Smooth muscle cell (in vitro differentiated cells): ENCODE results near the gene WDR46. TPM values are rescaled to one million over a fixed set of nuclear protein-coding genes. Genes with fewer than 3 reads are reported as not detected.

Experiments used
- DNase-seq: peaks from one replicate; lab custom pipeline; 2025; ENCODE audit not compliant: unreplicated experiment; lab: John Stamatoyannopoulos, UW
- H2AFZ ChIP-seq: fragments of 200-600 bp; sonication (generic); 2 replicates; pipeline ENCODE4 v1.6.0; 2016; ENCODE audit warnings: antibody characterized with exemption, low read depth, mild to moderate bottlenecking
- H3F3A ChIP-seq: fragments of 200-600 bp; sonication (generic); 2 replicates; pipeline ENCODE4 v1.6.0; 2017; ENCODE audit warnings: antibody characterized with exemption, low read depth
- H3K27ac ChIP-seq: fragments of 200-600 bp; sonication (generic); 2 replicates; pipeline ENCODE4 v1.5.1; 2016; ENCODE audit warnings: low read depth, mild to moderate bottlenecking
- H3K27me3 ChIP-seq: fragments of 200-600 bp; sonication (generic); 2 replicates; pipeline ENCODE4 v1.6.1; 2016; ENCODE audit warnings: low read depth, mild to moderate bottlenecking
- H3K36me3 ChIP-seq: fragments of 200-600 bp; sonication (generic); 2 replicates; pipeline ENCODE4 v1.5.1; 2016; ENCODE audit warnings: low read depth
- H3K4me1 ChIP-seq: fragments of 200-600 bp; sonication (generic); 2 replicates; pipeline ENCODE4 v1.5.1; 2016; ENCODE audit warnings: low read depth
- H3K4me2 ChIP-seq: fragments of 200-600 bp; sonication (generic); 2 replicates; pipeline ENCODE4 v1.6.0; 2016; ENCODE audit warnings: mild to moderate bottlenecking
- H3K4me3 ChIP-seq: fragments of 200-600 bp; sonication (generic); 2 replicates; pipeline ENCODE4 v1.5.1; 2016; ENCODE audit warnings: mild to moderate bottlenecking
- H3K79me2 ChIP-seq: fragments of 200-600 bp; sonication (generic); 2 replicates; pipeline ENCODE4 v1.6.0; 2016; ENCODE audit warnings: low read depth, mild to moderate bottlenecking
- H3K9ac ChIP-seq: fragments of 200-600 bp; sonication (generic); 2 replicates; pipeline ENCODE4 v1.6.0; 2016; ENCODE audit warnings: low read depth
- H3K9me3 ChIP-seq: fragments of 200-600 bp; sonication (generic); replicated peaks from 2 replicates; pipeline ENCODE4 v1.5.1; 2016; ENCODE audit warnings: low read depth
- H4K20me1 ChIP-seq: fragments of 200-600 bp; sonication (generic); 2 replicates; pipeline ENCODE4 v1.6.0; 2016; ENCODE audit warnings: low read depth
- WGBS: methylation state at CpG from one replicate; pipeline ENCODE4 v1.1.7; 2016; ENCODE audit warnings: low lambda C conversion rate; 5-methylcytosine and 5-hydroxymethylcytosine counted together
- polyA plus RNA-seq: library from polyadenylated mRNA; unstranded; fragments of >200 nt; fragmentation: Nextera tagmentation; extraction: Ambion mirVana; gene quantifications from 2 replicates; pipeline ENCODE4 v1.2.1, GENCODE V29; 2016
- total RNA-seq: library from RNA; depleted of rRNA; stranded (reverse); fragments of >200 nt; gene quantifications from 2 replicates; pipeline ENCODE4 v1.2.3, GENCODE V29; 2014
- TF ChIP-seq, protein P1 (sequence below): fragments of 200-600 bp; sonication (generic); IDR thresholded peaks from 2 replicates; pipeline ENCODE4 v1.5.1; 2017; ENCODE audit warnings: borderline replicate concordance, mild to moderate bottlenecking, antibody characterized with exemption; ENCODE audit not compliant: insufficient read depth, poor library complexity, severe bottlenecking

Gene WDR46
- total and polyA plus RNA-seq, 2 experiments from 2014 or later: 67.9 to 69.9 TPM

DNA sequence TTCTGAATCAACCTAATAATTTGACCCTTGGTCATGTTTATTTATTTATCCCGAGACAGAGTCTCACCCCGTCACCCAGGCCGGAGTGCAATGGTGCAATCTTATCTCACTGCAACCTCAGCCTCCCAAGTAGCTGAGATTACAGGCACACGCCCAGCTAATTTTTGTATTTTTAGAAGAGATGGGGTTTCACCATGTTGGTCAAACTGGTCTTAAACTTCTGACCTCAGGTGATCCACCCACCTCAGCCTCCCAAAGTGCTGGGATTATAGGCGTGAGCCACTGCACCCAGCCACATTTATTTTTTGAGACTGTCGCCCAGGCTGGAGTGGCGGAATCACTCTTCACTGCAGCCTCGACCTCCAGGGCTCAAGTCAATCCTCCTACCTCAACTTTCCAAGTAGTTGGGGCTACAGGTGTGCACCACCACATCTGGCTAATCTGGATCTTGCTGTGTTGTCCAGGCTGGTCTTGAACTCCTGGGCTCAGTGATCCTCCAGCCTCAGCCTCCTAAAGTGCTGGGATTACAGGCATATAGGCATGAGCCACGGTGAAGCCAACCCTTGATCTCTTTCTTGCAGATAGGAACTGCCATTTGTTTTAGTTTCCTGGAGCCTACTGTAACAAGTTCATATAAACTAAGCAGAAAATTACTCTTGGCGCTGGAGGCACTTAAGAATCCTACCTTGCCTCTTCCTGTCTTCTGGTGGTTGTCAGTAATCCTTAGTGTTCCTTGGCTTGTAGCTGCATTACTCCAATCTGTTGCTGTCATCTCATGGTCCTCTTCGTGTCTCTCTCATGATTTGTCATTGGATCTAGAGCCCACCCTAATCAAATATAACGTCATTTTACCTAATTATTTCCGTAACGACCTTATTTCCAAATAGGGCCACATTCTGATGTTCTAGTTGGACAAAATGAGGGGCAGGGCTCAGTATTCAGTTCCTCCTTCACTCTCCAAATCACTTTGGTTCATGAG lies 14.8 kb downstream of the WDR46 start:
- peaks cover 48% of the 10 kb centered on the region for H3K79me2 ChIP-seq
- WGBS: 70% methylated on average over 14 of the region's 14 CpGs
- no peaks in the 10 kb centered on the region for H3K27me3 ChIP-seq
- peak overlapping the region; percentile 86 for H3K4me2 ChIP-seq
- H3K27ac ChIP-seq: peak overlapping the region; percentile 85
- no peak overlapping the region for H3K9ac ChIP-seq
- peaks cover 45% of the 10 kb centered on the region for H4K20me1 ChIP-seq
- TF ChIP-seq, protein P1, sequence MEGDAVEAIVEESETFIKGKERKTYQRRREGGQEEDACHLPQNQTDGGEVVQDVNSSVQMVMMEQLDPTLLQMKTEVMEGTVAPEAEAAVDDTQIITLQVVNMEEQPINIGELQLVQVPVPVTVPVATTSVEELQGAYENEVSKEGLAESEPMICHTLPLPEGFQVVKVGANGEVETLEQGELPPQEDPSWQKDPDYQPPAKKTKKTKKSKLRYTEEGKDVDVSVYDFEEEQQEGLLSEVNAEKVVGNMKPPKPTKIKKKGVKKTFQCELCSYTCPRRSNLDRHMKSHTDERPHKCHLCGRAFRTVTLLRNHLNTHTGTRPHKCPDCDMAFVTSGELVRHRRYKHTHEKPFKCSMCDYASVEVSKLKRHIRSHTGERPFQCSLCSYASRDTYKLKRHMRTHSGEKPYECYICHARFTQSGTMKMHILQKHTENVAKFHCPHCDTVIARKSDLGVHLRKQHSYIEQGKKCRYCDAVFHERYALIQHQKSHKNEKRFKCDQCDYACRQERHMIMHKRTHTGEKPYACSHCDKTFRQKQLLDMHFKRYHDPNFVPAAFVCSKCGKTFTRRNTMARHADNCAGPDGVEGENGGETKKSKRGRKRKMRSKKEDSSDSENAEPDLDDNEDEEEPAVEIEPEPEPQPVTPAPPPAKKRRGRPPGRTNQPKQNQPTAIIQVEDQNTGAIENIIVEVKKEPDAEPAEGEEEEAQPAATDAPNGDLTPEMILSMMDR: no peak
- H3K4me3 ChIP-seq: peak overlapping the region; percentile 11
- H3K36me3 ChIP-seq: no peaks in the 10 kb centered on the region
- peaks cover 45% of the 10 kb centered on the region for H3K4me1 ChIP-seq
- no peak overlapping the region for H2AFZ ChIP-seq
- no peaks in the 10 kb centered on the region for H3K9me3 ChIP-seq
- no peak for DNase-seq
- H3F3A ChIP-seq: peaks cover 43% of the 10 kb centered on the region

- 41% methylated on average over 11 of the region's 11 CpGs for WGBS
- no peak overlapping the region for H2AFZ ChIP-seq
- H3K9me3 ChIP-seq: no peaks in the 10 kb centered on the region
- peak overlapping the region; percentile 60 for H3K4me3 ChIP-seq
- peak overlapping the region; percentile 85 for H3K27ac ChIP-seq
- peak overlapping the region; percentile 86 for H3K4me2 ChIP-seq
- TF ChIP-seq, protein P1: no peak
- H3K79me2 ChIP-seq: peaks cover 48% of the 10 kb centered on the region
- peaks cover 45% of the 10 kb centered on the region for H4K20me1 ChIP-seq
- no peaks in the 10 kb centered on the region for H3K27me3 ChIP-seq
- no peaks in the 10 kb centered on the region for H3K36me3 ChIP-seq
- peaks cover 45% of the 10 kb centered on the region for H3K4me1 ChIP-seq
- DNase-seq: no peak
- peaks cover 43% of the 10 kb centered on the region for H3F3A ChIP-seq
- peak overlapping the region; percentile 81 for H3K9ac ChIP-seq
These were observed 15.7 kb downstream of the WDR46 start for GRCh38 chr6:33273129-33273923.

DNA sequence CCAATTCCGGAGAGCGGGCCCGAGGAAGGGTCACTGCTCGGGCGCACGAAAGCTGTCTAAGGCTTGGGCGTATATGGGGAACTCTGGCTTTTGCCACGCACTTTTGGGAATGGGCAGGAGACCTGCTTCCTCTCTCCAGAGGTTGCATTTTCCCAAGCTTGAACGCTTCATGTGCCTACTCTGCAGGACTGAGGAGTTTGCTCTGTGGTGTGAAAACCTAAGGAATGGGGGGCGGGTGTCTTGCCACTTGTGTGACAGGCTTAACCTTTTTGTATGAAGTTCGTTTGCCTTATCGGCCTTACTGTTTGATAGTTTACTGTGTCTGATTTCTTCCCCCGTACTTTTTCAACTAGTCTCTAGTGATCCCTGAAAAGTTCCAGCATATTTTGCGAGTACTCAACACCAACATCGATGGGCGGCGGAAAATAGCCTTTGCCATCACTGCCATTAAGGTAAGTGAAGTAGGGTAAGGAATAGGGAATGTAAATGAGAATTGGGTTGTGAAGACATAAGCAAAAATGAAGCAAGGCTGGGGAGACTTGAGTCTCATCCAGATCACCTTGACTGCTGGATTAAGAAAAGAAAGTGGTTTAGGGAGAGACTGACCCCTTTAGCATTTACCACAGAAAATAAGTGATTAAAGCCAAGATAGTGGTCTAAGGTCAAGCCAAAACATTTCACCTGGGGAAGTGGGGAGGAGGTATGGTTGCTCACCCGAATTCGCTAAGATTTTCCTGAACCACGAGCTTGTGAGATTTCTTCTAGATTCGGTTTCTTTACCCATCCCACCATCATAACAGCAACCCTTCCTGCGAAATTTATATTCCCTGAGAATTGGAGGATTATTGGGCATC lies 16.5 kb downstream of the WDR46 start:
- 3% methylated on average over 22 of the region's 22 CpGs for WGBS
- TF ChIP-seq, protein P1: no peak
- peaks cover 43% of the 10 kb centered on the region for H3F3A ChIP-seq
- H3K4me3 ChIP-seq: peak overlapping the region; percentile 60
- H3K27me3 ChIP-seq: no peaks in the 10 kb centered on the region
- H3K9me3 ChIP-seq: no peaks in the 10 kb centered on the region
- H3K79me2 ChIP-seq: peaks cover 48% of the 10 kb centered on the region
- H4K20me1 ChIP-seq: peaks cover 45% of the 10 kb centered on the region
- peaks cover 45% of the 10 kb centered on the region for H3K4me1 ChIP-seq
- H3K36me3 ChIP-seq: no peaks in the 10 kb centered on the region
- H3K9ac ChIP-seq: peak overlapping the region; percentile 81
- no peak overlapping the region for H2AFZ ChIP-seq
- H3K4me2 ChIP-seq: peak overlapping the region; percentile 86
- H3K27ac ChIP-seq: peak overlapping the region; percentile 85
- no peak for DNase-seq
